A673 (cell line): ENCODE results near the gene ACMSD. TPM values are rescaled to one million over a fixed set of nuclear protein-coding genes. Genes with fewer than 3 reads are reported as not detected.

Experiments
- BruUV-seq: library from RNA; stranded (reverse); fragments of 400-500 nt; replicated peaks from 2 replicates; lab custom pipeline; 2021; lab: Mats Ljungman, UMichigan
- CTCF ChIA-PET: fragments of 300-600 bp; sonication (Branson Sonifier 250); formaldehyde crosslinking; loops from one replicate; lab custom pipeline; 2022; ENCODE audit warnings: antibody characterized with exemption; lab: Charles Lee
- POLR2A ChIA-PET: fragments of 300-600 bp; sonication (Branson Sonifier 250); formaldehyde crosslinking; loops from one replicate; lab custom pipeline; 2022; ENCODE audit warnings: antibody characterized with exemption; ENCODE audit not compliant: low non-redundant PET; lab: Charles Lee
- DNase-seq: peaks from one replicate; pipeline ENCODE4 v3.0.0-alpha.2; 2015; ENCODE audit warnings: low spot score
- H3K27ac ChIP-seq: fragments of 200-600 bp; sonication (generic); 2 replicates; pipeline ENCODE4 v1.5.1; 2016; ENCODE audit warnings: mixed run types, low read depth, mild to moderate bottlenecking, mixed read lengths, antibody characterized with exemption, low read length; ENCODE audit not compliant: poor library complexity, severe bottlenecking
- H3K27me3 ChIP-seq: fragments of 200-600 bp; sonication (generic); replicated peaks from 2 replicates; pipeline ENCODE4 v1.6.1; 2017; ENCODE audit warnings: mixed run types, low read depth, mild to moderate bottlenecking, mixed read lengths, antibody characterized with exemption, low read length; ENCODE audit not compliant: insufficient read depth, poor library complexity
- H3K36me3 ChIP-seq: fragments of 200-600 bp; sonication (generic); 2 replicates; pipeline ENCODE4 v1.6.1; 2016; ENCODE audit warnings: mixed run types, mild to moderate bottlenecking, mixed read lengths, antibody characterized with exemption, low read length; ENCODE audit not compliant: insufficient read depth, poor library complexity, severe bottlenecking
- H3K4me1 ChIP-seq: fragments of 200-600 bp; sonication (generic); 2 replicates; pipeline ENCODE4 v1.6.1; 2017; ENCODE audit warnings: mixed run types, mild to moderate bottlenecking, mixed read lengths, antibody characterized with exemption, low read length; ENCODE audit not compliant: insufficient read depth, poor library complexity, severe bottlenecking
- H3K4me3 ChIP-seq: fragments of 200-600 bp; sonication (generic); 2 replicates; pipeline ENCODE4 v1.5.1; 2016; ENCODE audit warnings: low read depth, mixed run types, mild to moderate bottlenecking, mixed read lengths, low read length; ENCODE audit not compliant: poor library complexity, severe bottlenecking
- H3K9me3 ChIP-seq: fragments of 200-600 bp; sonication (generic); 2 replicates; pipeline ENCODE4 v1.6.1; 2016; ENCODE audit warnings: mixed run types, low read depth, mild to moderate bottlenecking, mixed read lengths, antibody characterized with exemption, low read length; ENCODE audit not compliant: poor library complexity, severe bottlenecking
- CTCF ChIP-seq: fragments of 300-800, 200-600 bp; sonication (generic); conservative IDR thresholded peaks from 2 replicates; pipeline ENCODE4 v1.5.1; 2017; ENCODE audit warnings: low read depth, mild to moderate bottlenecking, antibody characterized with exemption, low read length, moderate library complexity, mixed read lengths
- EZH2 ChIP-seq: fragments of 200-600 bp; sonication (generic); IDR thresholded peaks from 2 replicates; pipeline ENCODE4 v1.6.1; 2017; ENCODE audit warnings: borderline replicate concordance, low read depth, mild to moderate bottlenecking, mixed read lengths, antibody characterized with exemption, low read length; ENCODE audit not compliant: poor library complexity, severe bottlenecking
- intact Hi-C: fragments of 100-400 bp; cut with micrococcal nuclease; formaldehyde crosslinking; loops from one replicate; pipeline ENCODE4 v1.10.0; 2022; ENCODE audit not compliant: unreplicated experiment
- total RNA-seq: library from RNA; stranded (reverse); gene quantifications from 2 replicates; pipeline ENCODE4 v1.2.3, GENCODE V29; 2021

The ACMSD gene
- total RNA-seq, 1 experiment from 2014 or later = not detected

GRCh38 chr2:134943540-134943939 is 105.1 kb downstream of the ACMSD start:
- BruUV-seq = no TSS peak

GRCh38 chr2:134944975-134945374 is 106.6 kb downstream of the ACMSD start:
- TF ChIP-seq CTCF = no peak
- no peak for TF ChIP-seq EZH2
- CTCF ChIA-PET = no interaction called here
- POLR2A ChIA-PET = no interaction called here
- Histone ChIP-seq H3K9me3 (no peaks in the 10 kb centered on the region), H3K36me3 (peaks cover 55% of the 10 kb centered on the region), H3K4me3 (no peak overlapping the region), H3K27me3 (no peaks in the 10 kb centered on the region), H3K27ac (no peak overlapping the region), H3K4me1 (peaks cover 6% of the 10 kb centered on the region)
- no TSS peak for BruUV-seq
- intact Hi-C loops = no loop called here
- no peak for DNase-seq

More at GRCh38 chr2:134943540-134943939, 105.1 kb downstream of the ACMSD start:
- ChIA-PET CTCF (no interaction called here), POLR2A (no interaction called here)
- DNase-seq = no peak
- H3K4me3 ChIP-seq = no peak overlapping the region
- H3K4me1 ChIP-seq = peaks cover 6% of the 10 kb centered on the region
- no peak overlapping the region for H3K27ac ChIP-seq
- TF ChIP-seq EZH2 = no peak
- no peak for TF ChIP-seq CTCF
- H3K36me3 ChIP-seq = peaks cover 59% of the 10 kb centered on the region
- no peaks in the 10 kb centered on the region for H3K27me3 ChIP-seq
- intact Hi-C loops = no loop called here
- H3K9me3 ChIP-seq = no peaks in the 10 kb centered on the region

GRCh38 chr2:134946073-134946472 is 107.7 kb downstream of the ACMSD start:
- intact Hi-C loops = no loop called here
- no peaks in the 10 kb centered on the region for H3K27me3 ChIP-seq
- no peaks in the 10 kb centered on the region for H3K9me3 ChIP-seq
- H3K4me3 ChIP-seq = no peak overlapping the region
- ChIA-PET CTCF (no interaction called here), POLR2A (no interaction called here)
- BruUV-seq = no TSS peak
- peaks cover 48% of the 10 kb centered on the region for H3K36me3 ChIP-seq
- DNase-seq = no peak
- TF ChIP-seq EZH2 (no peak), CTCF (no peak)
- H3K27ac ChIP-seq = no peak overlapping the region
- H3K4me1 ChIP-seq = peaks cover 6% of the 10 kb centered on the region
